SK-N-MC (cell line): Measurements from ENCODE around the gene ZCCHC3.

ENCODE experiments used
- EZH2 ChIP-seq: fragments of 200-600 bp; sonication (generic); IDR thresholded peaks from one replicate; pipeline ENCODE4 v1.6.1; 2017; ENCODE audit warnings: antibody characterized with exemption
- FOXP2 ChIP-seq: optimal IDR thresholded peaks from 2 replicates; pipeline ENCODE3; 2011; ENCODE audit warnings: mild to moderate bottlenecking, moderate library complexity; ENCODE audit not compliant: insufficient read depth; ENCODE audit errors: extremely low read length, control extremely low read depth
- POLR2AphosphoS5 ChIP-seq: IDR thresholded peaks from 2 replicates; pipeline ENCODE4 v1.6.1; 2012; ENCODE audit warnings: mild to moderate bottlenecking, low read depth, low read length, borderline replicate concordance

GRCh38 chr20:295804-296203 lies 1.6 kb upstream of the ZCCHC3 start:
- TF ChIP-seq EZH2: no peak
- no peak for TF ChIP-seq POLR2AphosphoS5
- no peak for TF ChIP-seq FOXP2
